Right atrium auricular region (tissue), 2 donors: ENCODE measurements around the gene LATS1. TPM values are rescaled to one million over a fixed set of nuclear protein-coding genes. Genes with fewer than 3 reads are reported as not detected.

Source experiments
- DNase-seq: peaks from one replicate; pipeline ENCODE4 v3.0.0-alpha.2; 2019; ENCODE audit warnings: low spot score
- H3K27ac ChIP-seq, 2 donors: fragments of 200-600 bp; sonication (generic); 1 replicate in 1 of 2; 2 replicates in 1 of 2; pipeline ENCODE4 v1.5.1; 2016 to 2019
- H3K27me3 ChIP-seq, 2 donors: fragments of 200-600 bp; sonication (generic); one replicate each; pipeline versions ENCODE4 v1.5.1 to v1.6.0; 2017 to 2019
- H3K36me3 ChIP-seq: fragments of 200-600 bp; sonication (generic); one replicate; pipeline ENCODE4 v1.5.1; 2016
- H3K4me1 ChIP-seq, 2 donors: fragments of 200-600 bp; sonication (generic); one replicate each; pipeline versions ENCODE4 v1.5.1 to v1.6.0; 2017 to 2019
- H3K4me3 ChIP-seq, 2 donors: fragments of 200-600 bp; sonication (generic); 1 replicate in 1 of 2; 2 replicates in 1 of 2; pipeline ENCODE4 v1.5.1; 2017 to 2019; ENCODE audit warnings: mild to moderate bottlenecking in 1 of 2, moderate library complexity in 1 of 2
- H3K9me3 ChIP-seq, 2 donors: fragments of 200-600 bp; sonication (generic); one replicate each; pipeline ENCODE4 v1.5.1; 2019
- CTCF ChIP-seq, 2 donors: fragments of 200-600 bp; sonication (generic); IDR thresholded peaks; one replicate each; pipeline ENCODE4 v1.5.1; 2019; ENCODE audit warnings: antibody characterized with exemption in 2 of 2
- total RNA-seq, 2 donors: library from RNA; depleted of rRNA; stranded (reverse); fragments of >200 nt; gene quantifications; one replicate each; pipeline ENCODE4 v1.1.0, GENCODE V29; 2016

Gene LATS1
- total RNA-seq, 2 donors from 2014 or later = 10.5 to 13.7 TPM

- H3K36me3 ChIP-seq = no peaks in the 10 kb centered on the region
Measured at GRCh38 chr6:149646599-149646998, 71.3 kb downstream of the LATS1 start.

GRCh38 chr6:149642829-149643580 is 74.9 kb downstream of the LATS1 start:
- no peak overlapping the region for H3K4me3 ChIP-seq
- no peak for DNase-seq
- H3K9me3 ChIP-seq = no peaks in the 10 kb centered on the region
- H3K27ac ChIP-seq = no peak overlapping the region
- H3K27me3 ChIP-seq = no peaks in the 10 kb centered on the region
- no peak for TF ChIP-seq CTCF (IDR thresholded peaks at IDR 0.05)
- peaks cover 0 to 15% of the 10 kb centered on the region in 2 donors for H3K4me1 ChIP-seq
- H3K36me3 ChIP-seq = no peaks in the 10 kb centered on the region

More at GRCh38 chr6:149646599-149646998, 71.3 kb downstream of the LATS1 start:
- Histone ChIP-seq H3K4me3 (peak overlapping the region in 1 of 2 donors; percentile 92), H3K4me1 (peaks cover 0 to 15% of the 10 kb centered on the region in 2 donors), H3K27me3 (no peaks in the 10 kb centered on the region), H3K9me3 (no peaks in the 10 kb centered on the region), H3K27ac (no peak overlapping the region)
- no peak for DNase-seq
- no peak for TF ChIP-seq CTCF (IDR thresholded peaks at IDR 0.05)

GRCh38 chr6:149636124-149636523 is 81.8 kb downstream of the LATS1 start:
- H3K4me3 ChIP-seq = no peak overlapping the region
- H3K36me3 ChIP-seq = peaks cover 15% of the 10 kb centered on the region
- no peak overlapping the region for H3K27ac ChIP-seq
- no peaks in the 10 kb centered on the region for H3K9me3 ChIP-seq
- no peak for DNase-seq
- TF ChIP-seq CTCF (IDR thresholded peaks at IDR 0.05) = no peak
- no peaks in the 10 kb centered on the region for H3K27me3 ChIP-seq
- no peaks in the 10 kb centered on the region for H3K4me1 ChIP-seq

GRCh38 chr6:149634315-149634714 is 83.6 kb downstream of the LATS1 start:
- no peak overlapping the region for H3K27ac ChIP-seq
- DNase-seq = no peak
- no peak for TF ChIP-seq CTCF (IDR thresholded peaks at IDR 0.05)
- no peaks in the 10 kb centered on the region for H3K9me3 ChIP-seq
- H3K36me3 ChIP-seq = peaks cover 20% of the 10 kb centered on the region
- H3K4me1 ChIP-seq = no peaks in the 10 kb centered on the region
- no peaks in the 10 kb centered on the region for H3K27me3 ChIP-seq
- no peak overlapping the region for H3K4me3 ChIP-seq

GRCh38 chr6:149628875-149629510 is 88.9 kb downstream of the LATS1 start:
- Histone ChIP-seq H3K27ac (no peak overlapping the region), H3K9me3 (no peaks in the 10 kb centered on the region), H3K4me1 (no peaks in the 10 kb centered on the region), H3K4me3 (no peak overlapping the region), H3K36me3 (peaks cover 15% of the 10 kb centered on the region), H3K27me3 (no peaks in the 10 kb centered on the region)
- no peak for DNase-seq
- TF ChIP-seq CTCF (IDR thresholded peaks at IDR 0.05) = no peak
